Neural progenitor cell (in vitro differentiated cells): Measurements from ENCODE around the gene TSPAN2.

Source experiments
- CTCF ChIP-seq: fragments of 200-600 bp; sonication (generic); IDR thresholded peaks from 2 replicates; pipeline ENCODE4 v1.5.1; 2017; ENCODE audit warnings: antibody characterized with exemption, mild to moderate bottlenecking
- EZH2 ChIP-seq: fragments of 200-600 bp; sonication (generic); IDR thresholded peaks from 2 replicates; pipeline ENCODE4 v1.6.1; 2017; ENCODE audit warnings: antibody characterized with exemption, mild to moderate bottlenecking, moderate library complexity
- EZH2phosphoT487 ChIP-seq: fragments of 200-600 bp; sonication (generic); IDR thresholded peaks from 2 replicates; pipeline ENCODE4 v1.6.1; 2017; ENCODE audit warnings: antibody characterized with exemption

- TF ChIP-seq CTCF (no peak), EZH2phosphoT487 (no peak), EZH2 (no peak)
Observed at GRCh38 chr1:115135681-115136080, 46.4 kb upstream of the TSPAN2 start.
